ENCODE measurements around the gene NIN.
A peak's percentile ranks its signal among the peaks of the same experiment; 100 is the strongest.

The NIN gene

GRCh38 chr14:50741567-50741966 is 89.4 kb downstream of the NIN start:
- no peak for TF ChIP-seq USF1 (IDR thresholded peaks at IDR 0.05)
- no peak for TF ChIP-seq EP300 (IDR thresholded peaks at IDR 0.05; ENCODE audit: borderline replicate concordance)
- no peak for TF ChIP-seq REST (IDR thresholded peaks at IDR 0.05; ENCODE audit: low read depth)
- no peak for TF ChIP-seq ZBTB7A (IDR thresholded peaks at IDR 0.05; ENCODE audit: low read depth)
- TF ChIP-seq NFIC (IDR thresholded peaks at IDR 0.05) = no peak
- no peak for TF ChIP-seq TEAD4 (IDR thresholded peaks at IDR 0.05)
- no peak for TF ChIP-seq TAF1 (IDR thresholded peaks at IDR 0.05; ENCODE audit: low read depth)
- no peak for TF ChIP-seq TCF12 (IDR thresholded peaks at IDR 0.05; ENCODE audit: low read depth)
- TF ChIP-seq RAD21 (IDR thresholded peaks at IDR 0.05; ENCODE audit: low read depth) = no peak
- TF ChIP-seq FOXM1 (IDR thresholded peaks at IDR 0.05; ENCODE audit: borderline replicate concordance, low read depth) = no peak
- no peak for TF ChIP-seq CREB1 (IDR thresholded peaks at IDR 0.05; ENCODE audit: low read depth)
- TF ChIP-seq MAX (IDR thresholded peaks at IDR 0.05) = no peak
- TF ChIP-seq YY1 (IDR thresholded peaks at IDR 0.05; ENCODE audit: low read depth) = no peak
- no peak for TF ChIP-seq CEBPB (IDR thresholded peaks at IDR 0.05)
- TF ChIP-seq EGR1 (IDR thresholded peaks at IDR 0.05) = no peak

- TF ChIP-seq USF1 (IDR thresholded peaks at IDR 0.05) (no peak), MAX (IDR thresholded peaks at IDR 0.05) (no peak), TEAD4 (IDR thresholded peaks at IDR 0.05) (no peak), NFIC (IDR thresholded peaks at IDR 0.05) (no peak), EGR1 (IDR thresholded peaks at IDR 0.05) (no peak), RAD21 (IDR thresholded peaks at IDR 0.05; ENCODE audit: low read depth) (no peak)
Measured at GRCh38 chr14:50740856-50741255, 90.1 kb downstream of the NIN start.

GRCh38 chr14:50739186-50739585 is 91.8 kb downstream of the NIN start:
- TF ChIP-seq CEBPB (IDR thresholded peaks at IDR 0.05) (no peak), FOXM1 (IDR thresholded peaks at IDR 0.05; ENCODE audit: borderline replicate concordance, low read depth) (no peak), USF1 (IDR thresholded peaks at IDR 0.05) (no peak), TEAD4 (IDR thresholded peaks at IDR 0.05) (no peak), YY1 (IDR thresholded peaks at IDR 0.05; ENCODE audit: low read depth) (no peak), MAX (IDR thresholded peaks at IDR 0.05) (no peak), TAF1 (IDR thresholded peaks at IDR 0.05; ENCODE audit: low read depth) (no peak)

GRCh38 chr14:50736932-50737419 is 94.0 kb downstream of the NIN start:
- TF ChIP-seq RAD21 (IDR thresholded peaks at IDR 0.05; ENCODE audit: low read depth) = no peak
- TF ChIP-seq EP300 (IDR thresholded peaks at IDR 0.05; ENCODE audit: borderline replicate concordance) = no peak
- TF ChIP-seq YY1 (IDR thresholded peaks at IDR 0.05; ENCODE audit: low read depth) = no peak

- TF ChIP-seq CREB1 (IDR thresholded peaks at IDR 0.05; ENCODE audit: low read depth) (no peak), TEAD4 (IDR thresholded peaks at IDR 0.05) (peak; percentile 83), FOXM1 (IDR thresholded peaks at IDR 0.05; ENCODE audit: borderline replicate concordance, low read depth) (no peak), TCF12 (IDR thresholded peaks at IDR 0.05; ENCODE audit: low read depth) (peak; percentile 75), RAD21 (IDR thresholded peaks at IDR 0.05; ENCODE audit: low read depth) (peak; percentile 20), YY1 (IDR thresholded peaks at IDR 0.05; ENCODE audit: low read depth) (peak; percentile 39; the same call in 1 of the 2 replicates), EGR1 (IDR thresholded peaks at IDR 0.05) (no peak), NFIC (IDR thresholded peaks at IDR 0.05) (peak; percentile 54; the same call in 1 of the 2 replicates), EP300 (IDR thresholded peaks at IDR 0.05; ENCODE audit: borderline replicate concordance) (peak; percentile 61; the same call in 1 of the 2 replicates), TAF1 (IDR thresholded peaks at IDR 0.05; ENCODE audit: low read depth) (no peak), REST (IDR thresholded peaks at IDR 0.05; ENCODE audit: low read depth) (no peak), ZBTB7A (IDR thresholded peaks at IDR 0.05; ENCODE audit: low read depth) (no peak), USF1 (IDR thresholded peaks at IDR 0.05) (no peak), CEBPB (IDR thresholded peaks at IDR 0.05) (no peak), MAX (IDR thresholded peaks at IDR 0.05) (no peak)
Measured at GRCh38 chr14:50734950-50735695, 95.8 kb downstream of the NIN start.

Measured in Ishikawa (cell line).